HepG2 (cell line): ENCODE results near the gene MAGT1. TPM values are rescaled to one million over a fixed set of nuclear protein-coding genes. Genes with fewer than 3 reads are reported as not detected.

Source experiments
- ARNTL ChIP-seq: sonication (generic); formaldehyde crosslinking; IDR thresholded peaks from 2 replicates; pipeline ENCODE4 v1.4.0; 2020; ENCODE audit warnings: mild to moderate bottlenecking, missing genetic modification reagents
- DBP ChIP-seq: sonication (generic); formaldehyde crosslinking; IDR thresholded peaks from 2 replicates; pipeline ENCODE4 v1.4.0; 2020; ENCODE audit warnings: missing genetic modification reagents; ENCODE audit errors: not compliant biosample characterization
- DNMT3B ChIP-seq: conservative IDR thresholded peaks from 2 replicates; pipeline ENCODE4 v1.6.1; 2016; ENCODE audit warnings: missing biosample characterization, control low read depth
- FOXM1 ChIP-seq: sonication (generic); formaldehyde crosslinking; IDR thresholded peaks from 2 replicates; pipeline ENCODE4 v1.5.0; 2020; ENCODE audit warnings: missing genetic modification reagents
- MNT ChIP-seq: fragments of 450-650 bp; IDR thresholded peaks from 2 replicates; pipeline ENCODE4 v1.6.1; 2016
- NFE2L2 ChIP-seq: fragments of 150-350 bp; IDR thresholded peaks from 2 replicates; pipeline ENCODE4 v1.6.1; 2014; ENCODE audit warnings: low read length
- PITX1 ChIP-seq: sonication (generic); formaldehyde crosslinking; IDR thresholded peaks from 2 replicates; pipeline ENCODE4 v1.5.1; 2020; ENCODE audit warnings: mild to moderate bottlenecking, missing genetic modification reagents
- RBFOX2 ChIP-seq: fragments of 200-400 bp; formaldehyde crosslinking; IDR thresholded peaks from 2 replicates; pipeline ENCODE4 v1.6.1; 2017; ENCODE audit warnings: low read depth, mild to moderate bottlenecking, low read length
- SMAD1 ChIP-seq: sonication (generic); formaldehyde crosslinking; IDR thresholded peaks from 2 replicates; pipeline ENCODE4 v1.4.0; 2020; ENCODE audit warnings: missing genetic modification reagents, low read depth, mild to moderate bottlenecking, borderline replicate concordance
- TBP ChIP-seq: sonication (generic); formaldehyde crosslinking; IDR thresholded peaks from 2 replicates; pipeline ENCODE4 v1.5.0; 2020; ENCODE audit warnings: missing genetic modification reagents
- ZBTB20 ChIP-seq: sonication (generic); formaldehyde crosslinking; IDR thresholded peaks from 2 replicates; pipeline ENCODE4 v1.8.1; 2023; ENCODE audit warnings: missing genetic modification reagents, low read depth, mild to moderate bottlenecking, borderline replicate concordance
- ZBTB43 ChIP-seq: sonication (generic); formaldehyde crosslinking; conservative IDR thresholded peaks from 2 replicates; pipeline ENCODE4 v1.4.0; 2020; ENCODE audit warnings: missing genetic modification reagents
- ZFP41 ChIP-seq: sonication (generic); formaldehyde crosslinking; IDR thresholded peaks from 2 replicates; pipeline ENCODE4 v1.4.0; 2020; ENCODE audit warnings: mild to moderate bottlenecking, missing genetic modification reagents, borderline replicate concordance
- ZFP82 ChIP-seq: sonication (generic); formaldehyde crosslinking; IDR thresholded peaks from 2 replicates; pipeline ENCODE4 v1.5.1; 2020; ENCODE audit warnings: mild to moderate bottlenecking, missing genetic modification reagents, borderline replicate concordance
- ZKSCAN1 ChIP-seq: fragments of 150-350 bp; IDR thresholded peaks from 2 replicates; pipeline ENCODE4 v1.6.1; 2014; ENCODE audit warnings: low read length
- ZMYM4 ChIP-seq: sonication (generic); formaldehyde crosslinking; IDR thresholded peaks from 2 replicates; pipeline ENCODE4 v1.8.1; 2023; ENCODE audit warnings: mild to moderate bottlenecking, missing genetic modification reagents
- ZNF143 ChIP-seq: sonication (generic); formaldehyde crosslinking; IDR thresholded peaks from 2 replicates; pipeline ENCODE4 v1.4.0; 2020; ENCODE audit warnings: missing genetic modification reagents
- ZNF20 ChIP-seq: sonication (generic); formaldehyde crosslinking; IDR thresholded peaks from 2 replicates; pipeline ENCODE4 v1.4.0; 2020; ENCODE audit warnings: mild to moderate bottlenecking, moderate library complexity, missing genetic modification reagents
- ZNF530 ChIP-seq: sonication (generic); formaldehyde crosslinking; IDR thresholded peaks from 2 replicates; pipeline ENCODE4 v1.5.0; 2020; ENCODE audit warnings: low read depth, mild to moderate bottlenecking, missing genetic modification reagents
- ZNF562 ChIP-seq: sonication (generic); formaldehyde crosslinking; IDR thresholded peaks from 2 replicates; pipeline ENCODE4 v1.8.0; 2022; ENCODE audit warnings: missing genetic modification reagents, borderline replicate concordance
- ZNF614 ChIP-seq: IDR thresholded peaks from 2 replicates; pipeline ENCODE4 v1.6.1; 2018; ENCODE audit warnings: missing biosample characterization, missing genetic modification reagents, inconsistent platforms, borderline replicate concordance
- ZNF691 ChIP-seq: sonication (generic); formaldehyde crosslinking; IDR thresholded peaks from 2 replicates; pipeline ENCODE4 v1.4.0; 2020; ENCODE audit warnings: missing genetic modification reagents, low read depth, mild to moderate bottlenecking, borderline replicate concordance
- ZNF724P ChIP-seq: sonication (generic); formaldehyde crosslinking; IDR thresholded peaks from 2 replicates; pipeline ENCODE4 v1.8.0; 2022; ENCODE audit warnings: missing genetic modification reagents, borderline replicate concordance
- ZNF749 ChIP-seq: sonication (generic); formaldehyde crosslinking; IDR thresholded peaks from 2 replicates; pipeline ENCODE4 v1.8.0; 2022; ENCODE audit warnings: mild to moderate bottlenecking, missing genetic modification reagents, moderate library complexity, borderline replicate concordance
- polyA plus RNA-seq, 8 experiments: library from polyadenylated mRNA; depleted of rRNA in 3 of 8; stranded (reverse) in 7 of 8; unstranded in 1 of 8; fragments of >200 nt; fragmentation: Illumina TruSeq in 4 of 8; extraction: Trizol in 4 of 8; gene quantifications; 2 replicates each; pipeline versions ENCODE4 v1.2.1 to v1.2.3, GENCODE V29; 2011 to 2016; ENCODE audit warnings: low read depth in 4 of 8, missing spikeins in 1 of 8, mixed read lengths in 1 of 8; ENCODE audit not compliant: insufficient read depth in 1 of 8
- total RNA-seq, 5 experiments: library from RNA; depleted of rRNA; stranded (reverse); fragments of >200 nt; fragmentation: Illumina TruSeq; extraction: Trizol; gene quantifications; 2 replicates each; pipeline ENCODE4 v1.2.3, GENCODE V29; 2016; ENCODE audit warnings: low read depth in 1 of 5
- TF ChIP-seq, protein P1 (sequence below): sonication (generic); formaldehyde crosslinking; IDR thresholded peaks from 2 replicates; pipeline ENCODE4 v1.4.0; 2020; ENCODE audit warnings: missing genetic modification reagents
- TF ChIP-seq, protein P2 (sequence below): sonication (generic); formaldehyde crosslinking; IDR thresholded peaks from 2 replicates; pipeline ENCODE4 v1.5.0; 2020; ENCODE audit warnings: missing genetic modification reagents, mild to moderate bottlenecking, borderline replicate concordance
- TF ChIP-seq, protein P3 (sequence below): sonication (generic); formaldehyde crosslinking; IDR thresholded peaks from 2 replicates; pipeline ENCODE4 v1.4.0; 2020; ENCODE audit warnings: mild to moderate bottlenecking, missing genetic modification reagents

MAGT1 gene
- total and polyA plus RNA-seq, 2 of the 13 experiments (the other 11 are each of a cell fraction or from before 2014, with no cell fraction given) = 38.0 to 75.0 TPM

- TF ChIP-seq, protein P1, sequence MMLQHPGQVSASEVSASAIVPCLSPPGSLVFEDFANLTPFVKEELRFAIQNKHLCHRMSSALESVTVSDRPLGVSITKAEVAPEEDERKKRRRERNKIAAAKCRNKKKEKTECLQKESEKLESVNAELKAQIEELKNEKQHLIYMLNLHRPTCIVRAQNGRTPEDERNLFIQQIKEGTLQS = no peak
- TF ChIP-seq ZNF614 (CRISPR knock-in tag) (no peak), ZKSCAN1 (no peak), FOXM1 (CRISPR knock-in tag) (no peak), ZFP82 (no peak), PITX1 (CRISPR knock-in tag) (no peak), ZNF20 (no peak), DNMT3B (CRISPR knock-in tag) (no peak), ZNF562 (CRISPR knock-in tag) (no peak), RBFOX2 (0 out of 2 replicates have a peak, but pooled peaks have one; percentile 39), ZMYM4 (0 out of 2 replicates have a peak, but pooled peaks have one; percentile 11), TBP (CRISPR knock-in tag) (no peak), ZBTB20 (CRISPR knock-in tag) (no peak), SMAD1 (CRISPR knock-in tag) (no peak), ZFP41 (CRISPR knock-in tag) (no peak), ZNF143 (no peak), ARNTL (CRISPR knock-in tag) (no peak), ZBTB43 (no peak), ZNF691 (CRISPR knock-in tag) (no peak), DBP (CRISPR knock-in tag) (no peak), NFE2L2 (no peak), ZNF724P (CRISPR knock-in tag) (no peak), ZNF749 (CRISPR knock-in tag) (no peak), MNT (no peak), ZNF530 (CRISPR knock-in tag) (no peak)
- TF ChIP-seq, protein P2, sequence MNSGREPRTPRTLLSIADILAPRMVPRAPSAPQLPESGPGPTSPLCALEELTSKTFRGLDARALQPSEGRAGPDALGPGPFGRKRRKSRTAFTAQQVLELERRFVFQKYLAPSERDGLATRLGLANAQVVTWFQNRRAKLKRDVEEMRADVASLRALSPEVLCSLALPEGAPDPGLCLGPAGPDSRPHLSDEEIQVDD = no peak
- TF ChIP-seq, protein P3, sequence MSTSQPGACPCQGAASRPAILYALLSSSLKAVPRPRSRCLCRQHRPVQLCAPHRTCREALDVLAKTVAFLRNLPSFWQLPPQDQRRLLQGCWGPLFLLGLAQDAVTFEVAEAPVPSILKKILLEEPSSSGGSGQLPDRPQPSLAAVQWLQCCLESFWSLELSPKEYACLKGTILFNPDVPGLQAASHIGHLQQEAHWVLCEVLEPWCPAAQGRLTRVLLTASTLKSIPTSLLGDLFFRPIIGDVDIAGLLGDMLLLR (CRISPR knock-in tag) = no peak
Measured at GRCh38 chrX:77788050-77788449, 107.2 kb downstream of the MAGT1 start (continued).
